MM.1S (cell line): ENCODE data around the gene GABRB3.

Experiments
- DNase-seq: peaks from one replicate; pipeline ENCODE4 v3.0.0-alpha.2; 2015
- H2AFZ ChIP-seq: fragments of 300-600 bp; sonication (generic); 2 replicates; pipeline ENCODE4 v1.6.0; 2016; ENCODE audit warnings: antibody characterized with exemption, low read length
- H3F3A ChIP-seq: fragments of 300-600 bp; sonication (generic); 2 replicates; pipeline ENCODE4 v1.6.1; 2016; ENCODE audit warnings: mild to moderate bottlenecking, antibody characterized with exemption, low read length, moderate library complexity, mixed read lengths; ENCODE audit not compliant: insufficient read depth
- H3K27ac ChIP-seq: fragments of 300-600 bp; sonication (generic); 2 replicates; pipeline ENCODE4 v1.5.1; 2016; ENCODE audit warnings: mild to moderate bottlenecking, low read length
- H3K27me3 ChIP-seq: fragments of 300-600 bp; sonication (generic); replicated peaks from 2 replicates; pipeline ENCODE4 v1.6.0; 2016; ENCODE audit warnings: low read length; ENCODE audit not compliant: insufficient read depth
- H3K36me3 ChIP-seq: fragments of 300-600 bp; sonication (generic); replicated peaks from 2 replicates; pipeline ENCODE4 v1.6.1; 2016; ENCODE audit warnings: mild to moderate bottlenecking, low read length, mixed read lengths; ENCODE audit not compliant: insufficient read depth
- H3K4me1 ChIP-seq: fragments of 300-600 bp; sonication (generic); 2 replicates; pipeline ENCODE4 v1.6.1; 2016; ENCODE audit warnings: low read length, mixed read lengths
- H3K4me2 ChIP-seq: fragments of 300-600 bp; sonication (generic); 2 replicates; pipeline ENCODE4 v1.6.0; 2016; ENCODE audit warnings: low read depth, low read length
- H3K4me3 ChIP-seq: fragments of 300-600 bp; sonication (generic); 2 replicates; pipeline ENCODE4 v1.5.1; 2016; ENCODE audit warnings: low read length, mixed read lengths
- H3K79me2 ChIP-seq: fragments of 300-600 bp; sonication (generic); 2 replicates; pipeline ENCODE4 v1.6.1; 2016; ENCODE audit warnings: mixed run types, low read length, mixed read lengths
- H3K9ac ChIP-seq: fragments of 300-600 bp; sonication (generic); 2 replicates; pipeline ENCODE4 v1.6.1; 2016; ENCODE audit warnings: low read length, mixed read lengths
- H3K9me2 ChIP-seq: fragments of 300-600 bp; sonication (generic); replicated peaks from 2 replicates; pipeline ENCODE4 v1.6.1; 2016; ENCODE audit warnings: mild to moderate bottlenecking, low read length, mixed read lengths; ENCODE audit not compliant: insufficient read depth
- H3K9me3 ChIP-seq: fragments of 300-600 bp; sonication (generic); replicated peaks from 2 replicates; pipeline ENCODE4 v1.6.1; 2016; ENCODE audit warnings: mild to moderate bottlenecking, low read length, mixed read lengths; ENCODE audit not compliant: insufficient read depth
- H4K20me1 ChIP-seq: fragments of 300-600 bp; sonication (generic); 2 replicates; pipeline ENCODE4 v1.6.1; 2016; ENCODE audit warnings: mild to moderate bottlenecking, low read length, moderate library complexity, mixed read lengths; ENCODE audit not compliant: insufficient read depth
- EZH2 ChIP-seq: fragments of 300-600 bp; sonication (generic); optimal IDR thresholded peaks from 2 replicates; pipeline ENCODE3; 2017; ENCODE audit warnings: low read depth, mild to moderate bottlenecking, antibody characterized with exemption, low read length, mixed read lengths
- EZH2phosphoT487 ChIP-seq: fragments of 300-600 bp; sonication (generic); IDR thresholded peaks from 2 replicates; pipeline ENCODE4 v1.6.1; 2018; ENCODE audit warnings: antibody characterized with exemption, low read length
- TF ChIP-seq, protein P1 (sequence below): fragments of 300-600 bp; sonication (generic); IDR thresholded peaks from 2 replicates; pipeline ENCODE4 v1.5.1; 2016; ENCODE audit warnings: antibody characterized with exemption, low read length, mixed read lengths

The GABRB3 gene

GRCh38 chr15:26648676-26649075 is 124.2 kb downstream of the GABRB3 start:
- DNase-seq, result no peak
- Histone ChIP-seq H3K9me2 (no peaks in the 10 kb centered on the region), H3K27ac (no peak overlapping the region), H3K9ac (no peak overlapping the region), H3K79me2 (no peaks in the 10 kb centered on the region), H3K9me3 (no peaks in the 10 kb centered on the region), H3K4me3 (no peak overlapping the region), H3K4me1 (no peaks in the 10 kb centered on the region), H4K20me1 (no peaks in the 10 kb centered on the region), H3F3A (no peaks in the 10 kb centered on the region), H3K4me2 (no peak overlapping the region), H2AFZ (no peak overlapping the region), H3K36me3 (no peaks in the 10 kb centered on the region), H3K27me3 (no peaks in the 10 kb centered on the region)
- TF ChIP-seq EZH2phosphoT487 (no peak), EZH2 (no peak)
- TF ChIP-seq, protein P1, sequence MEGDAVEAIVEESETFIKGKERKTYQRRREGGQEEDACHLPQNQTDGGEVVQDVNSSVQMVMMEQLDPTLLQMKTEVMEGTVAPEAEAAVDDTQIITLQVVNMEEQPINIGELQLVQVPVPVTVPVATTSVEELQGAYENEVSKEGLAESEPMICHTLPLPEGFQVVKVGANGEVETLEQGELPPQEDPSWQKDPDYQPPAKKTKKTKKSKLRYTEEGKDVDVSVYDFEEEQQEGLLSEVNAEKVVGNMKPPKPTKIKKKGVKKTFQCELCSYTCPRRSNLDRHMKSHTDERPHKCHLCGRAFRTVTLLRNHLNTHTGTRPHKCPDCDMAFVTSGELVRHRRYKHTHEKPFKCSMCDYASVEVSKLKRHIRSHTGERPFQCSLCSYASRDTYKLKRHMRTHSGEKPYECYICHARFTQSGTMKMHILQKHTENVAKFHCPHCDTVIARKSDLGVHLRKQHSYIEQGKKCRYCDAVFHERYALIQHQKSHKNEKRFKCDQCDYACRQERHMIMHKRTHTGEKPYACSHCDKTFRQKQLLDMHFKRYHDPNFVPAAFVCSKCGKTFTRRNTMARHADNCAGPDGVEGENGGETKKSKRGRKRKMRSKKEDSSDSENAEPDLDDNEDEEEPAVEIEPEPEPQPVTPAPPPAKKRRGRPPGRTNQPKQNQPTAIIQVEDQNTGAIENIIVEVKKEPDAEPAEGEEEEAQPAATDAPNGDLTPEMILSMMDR, result no peak

GRCh38 chr15:26644948-26645347 is 127.9 kb downstream of the GABRB3 start:
- H3K79me2 ChIP-seq, result no peaks in the 10 kb centered on the region
- no peak overlapping the region for H3K4me2 ChIP-seq
- TF ChIP-seq, protein P1, result no peak
- TF ChIP-seq EZH2, result no peak
- TF ChIP-seq EZH2phosphoT487, result no peak
- H3K27ac ChIP-seq, result no peak overlapping the region
- H2AFZ ChIP-seq, result no peak overlapping the region
- H3K9ac ChIP-seq, result no peak overlapping the region
- H3K9me3 ChIP-seq, result no peaks in the 10 kb centered on the region
- H3K36me3 ChIP-seq, result no peaks in the 10 kb centered on the region
- no peaks in the 10 kb centered on the region for H3K9me2 ChIP-seq
- H3K4me3 ChIP-seq, result no peak overlapping the region
- H3K27me3 ChIP-seq, result no peaks in the 10 kb centered on the region
- no peaks in the 10 kb centered on the region for H3K4me1 ChIP-seq
- H3F3A ChIP-seq, result no peaks in the 10 kb centered on the region
- no peak for DNase-seq
- H4K20me1 ChIP-seq, result no peaks in the 10 kb centered on the region

GRCh38 chr15:26641144-26641543 is 131.7 kb downstream of the GABRB3 start:
- no peak overlapping the region for H3K27ac ChIP-seq
- no peaks in the 10 kb centered on the region for H3K9me2 ChIP-seq
- H4K20me1 ChIP-seq, result no peaks in the 10 kb centered on the region
- no peaks in the 10 kb centered on the region for H3F3A ChIP-seq
- H3K4me1 ChIP-seq, result no peaks in the 10 kb centered on the region
- H3K27me3 ChIP-seq, result no peaks in the 10 kb centered on the region
- no peak overlapping the region for H3K4me3 ChIP-seq
- H3K9me3 ChIP-seq, result no peaks in the 10 kb centered on the region
- no peaks in the 10 kb centered on the region for H3K79me2 ChIP-seq
- H3K4me2 ChIP-seq, result no peak overlapping the region
- no peaks in the 10 kb centered on the region for H3K36me3 ChIP-seq
- DNase-seq, result no peak
- H2AFZ ChIP-seq, result no peak overlapping the region
- TF ChIP-seq EZH2, result no peak
- TF ChIP-seq, protein P1, result no peak
- TF ChIP-seq EZH2phosphoT487, result no peak
- no peak overlapping the region for H3K9ac ChIP-seq
